Activated CD4-positive, alpha-beta T cell treated with anti-CD3 and anti-CD28 coated beads for 1 hour (primary cell): ENCODE results near the gene PTPN21.
"Not testable (repeated sequence)": the region's sequence is repeated elsewhere in the genome, so short reads cannot be mapped to it uniquely, and the experiment has no call there.

Experiments used
- DNase-seq: peaks from one replicate; pipeline ENCODE4 v3.0.0-alpha.2; 2020

Gene PTPN21

DNA sequence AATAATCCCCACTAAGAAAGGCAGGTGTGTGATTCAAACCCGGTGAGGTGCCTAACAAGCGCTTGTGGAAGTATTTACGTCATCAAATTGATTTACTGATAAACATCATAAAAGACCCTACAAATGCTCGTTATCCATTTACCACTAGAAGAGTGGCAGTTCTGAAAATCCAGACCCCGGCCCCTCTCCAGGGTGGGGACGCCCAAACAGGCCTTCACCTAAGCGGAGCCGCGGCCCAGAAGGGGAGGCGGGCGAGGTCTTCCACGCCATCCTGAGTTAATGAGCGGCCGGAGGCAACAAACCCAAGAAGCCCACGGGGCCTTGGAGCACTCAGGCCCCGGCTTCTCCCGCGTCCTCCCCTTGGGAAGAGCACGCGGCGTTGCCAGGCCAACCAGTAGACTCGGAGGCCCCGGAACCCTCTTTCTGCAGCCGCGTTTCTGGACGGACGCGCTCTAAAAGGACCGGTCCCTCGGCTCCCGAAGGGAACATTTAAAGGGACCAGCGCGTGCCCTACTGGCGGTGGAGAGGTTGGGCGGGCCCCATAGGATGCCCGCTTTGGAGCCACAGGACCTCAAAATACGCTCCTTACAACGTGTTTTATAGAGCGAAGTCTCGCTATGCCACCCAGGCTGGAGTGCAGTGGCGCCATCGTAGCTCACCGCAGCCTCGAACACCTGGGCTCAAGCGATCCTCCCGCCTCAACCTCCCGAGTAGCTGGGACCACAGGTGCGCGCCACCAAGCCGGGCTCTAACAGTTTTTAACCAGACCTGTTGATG, 3.5 kb downstream of the PTPN21 start:
- peak; percentile 28 for DNase-seq

- no peak for DNase-seq
Observed at GRCh38 chr14:88550078-88550477, 4.7 kb downstream of the PTPN21 start.

DNA sequence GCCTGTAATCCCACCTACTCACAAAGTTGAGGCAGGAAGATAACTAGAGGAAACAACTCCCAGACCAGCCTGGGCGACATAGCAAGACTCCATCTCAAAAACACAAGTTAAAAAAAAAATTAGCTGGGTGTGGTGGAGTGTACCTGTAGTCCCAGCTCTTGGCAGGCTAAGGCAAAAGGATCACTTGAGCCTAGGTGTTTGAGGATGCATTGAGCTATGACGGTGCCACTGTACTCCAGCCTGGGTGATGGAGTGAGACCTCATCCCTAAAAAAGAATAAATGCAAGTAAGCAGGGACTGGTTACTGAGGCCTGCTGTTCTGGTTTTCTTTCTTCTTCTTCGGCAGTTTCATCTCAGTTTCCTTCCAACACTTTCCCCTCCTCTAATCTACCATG, 7.4 kb downstream of the PTPN21 start:
- DNase-seq = no peak

DNA sequence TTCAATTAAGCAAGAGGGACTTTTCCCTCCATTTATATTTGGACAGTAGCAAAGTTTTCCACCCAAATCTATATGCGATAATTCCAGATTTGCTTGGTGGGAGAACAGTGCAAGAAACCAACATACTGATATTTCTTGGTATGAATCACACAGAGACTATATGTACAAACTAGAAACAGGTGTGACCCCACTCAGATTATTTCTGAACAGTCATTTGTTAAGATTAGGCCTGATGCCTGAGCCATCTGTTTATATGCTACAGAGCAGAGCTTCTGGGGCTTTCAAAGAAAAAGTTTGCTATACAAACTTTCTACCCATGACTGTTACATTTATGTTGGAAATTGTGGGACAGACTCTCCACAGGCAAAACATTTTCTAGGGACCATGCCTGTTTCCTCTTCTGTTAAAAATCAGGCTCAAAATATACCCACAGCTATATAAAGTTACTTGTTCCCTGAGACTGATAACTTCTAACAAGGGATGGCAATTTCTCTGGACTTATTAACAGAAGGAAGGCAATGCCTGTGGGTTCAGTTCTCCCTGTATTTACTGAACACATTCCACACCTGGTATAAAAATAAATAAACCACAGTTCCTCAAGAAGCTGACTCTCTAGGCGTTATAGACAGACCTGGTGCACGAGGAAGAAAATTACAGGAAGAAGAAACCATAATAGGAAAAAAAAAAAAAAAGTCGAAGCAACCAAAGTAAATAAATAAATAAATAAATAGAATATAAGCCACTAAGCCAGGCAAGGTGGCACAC, 8.0 kb downstream of the PTPN21 start:
- no peak for DNase-seq

DNA sequence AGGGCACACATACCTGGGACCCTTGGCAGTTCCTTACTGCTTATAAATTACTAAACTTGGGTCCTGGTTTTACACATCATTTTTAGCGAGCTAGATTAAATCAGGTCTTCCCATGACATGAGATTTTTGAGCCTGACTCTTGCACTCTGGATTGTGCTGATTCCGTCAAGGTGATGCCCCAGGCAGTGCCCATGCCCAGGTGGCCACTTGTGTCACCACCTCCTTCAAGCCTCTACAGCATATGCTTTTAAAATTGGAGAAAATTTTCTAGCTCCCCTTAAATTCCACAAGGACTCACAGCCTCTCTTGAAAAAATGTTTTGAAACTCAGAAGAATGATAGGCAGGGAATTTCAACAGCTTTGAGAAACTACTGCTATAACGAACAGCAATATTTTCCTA, 9.6 kb downstream of the PTPN21 start:
- no peak for DNase-seq

GRCh38 chr14:88542857-88543795, 11.7 kb downstream of the PTPN21 start:
- DNase-seq = no peak

DNA sequence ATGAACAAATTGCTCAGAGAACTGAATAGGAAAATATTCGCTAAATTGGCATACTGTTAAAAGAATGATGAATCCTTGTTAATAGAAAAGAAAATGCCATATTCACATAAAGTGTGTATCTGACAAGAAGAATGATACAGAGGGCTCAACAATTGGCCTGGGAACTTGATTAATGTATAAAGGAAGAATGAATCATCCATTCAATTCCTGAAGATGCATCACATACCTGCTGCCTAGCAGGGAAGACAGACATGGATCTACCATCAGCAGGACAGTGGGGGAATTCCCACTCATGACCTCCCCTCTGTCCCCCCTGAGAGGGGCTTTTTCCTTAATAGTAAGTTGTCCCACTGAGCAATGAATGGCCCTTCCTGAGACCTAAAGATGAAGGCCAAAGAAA, 13.5 kb downstream of the PTPN21 start:
- no peak for DNase-seq

- no peak for DNase-seq
Observed at GRCh38 chr14:88535813-88536212, 19.0 kb downstream of the PTPN21 start.

DNA sequence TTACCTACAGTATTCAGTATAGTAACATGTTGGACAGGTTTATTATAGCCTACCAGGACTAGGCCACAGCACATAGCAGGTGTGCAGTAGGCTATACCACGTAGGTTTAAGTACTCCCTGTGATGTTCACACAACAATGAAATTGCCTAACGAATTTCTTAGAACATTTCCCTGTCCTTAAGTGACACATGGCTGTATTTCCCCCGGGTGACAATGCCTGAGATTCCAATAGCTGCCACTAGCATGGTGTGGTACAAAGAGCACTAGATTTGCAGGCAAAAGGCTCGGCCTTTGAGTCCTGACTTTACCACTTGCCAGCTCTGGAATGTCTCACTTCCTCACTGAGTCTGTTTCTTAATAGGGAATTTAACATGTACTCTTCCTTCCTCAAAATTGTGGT, 19.7 kb downstream of the PTPN21 start:
- no peak for DNase-seq

DNA sequence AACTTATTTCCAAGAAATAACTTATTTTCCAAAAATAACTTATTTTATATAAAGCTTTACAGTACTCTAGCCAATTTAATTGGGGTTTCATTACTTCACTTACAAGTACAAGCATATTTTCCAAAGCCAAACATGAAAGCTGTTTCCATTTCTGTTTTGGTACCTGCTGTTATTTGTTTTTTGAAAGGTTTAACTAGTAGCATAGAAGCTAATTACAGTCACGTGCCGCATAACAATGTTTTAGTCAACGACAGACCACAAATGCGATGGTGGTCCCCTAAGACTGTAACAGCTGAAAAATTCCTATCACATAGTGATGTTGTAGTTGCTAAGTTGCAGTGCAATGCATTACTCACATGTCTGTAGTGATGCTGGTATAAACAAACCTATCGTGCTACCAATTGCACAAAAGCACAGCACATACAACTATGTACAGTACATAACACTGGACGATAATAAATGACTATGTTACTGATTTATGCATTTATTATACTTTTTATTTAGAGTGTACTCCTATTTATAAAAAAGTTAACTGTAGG, 21.7 kb downstream of the PTPN21 start:
- no peak for DNase-seq

- not testable (repeated sequence) for DNase-seq
Observed at GRCh38 chr14:88529889-88530288, 24.9 kb downstream of the PTPN21 start.

- no peak for DNase-seq
Observed at GRCh38 chr14:88522393-88522792, 32.4 kb downstream of the PTPN21 start.

- no peak for DNase-seq
Observed at GRCh38 chr14:88521818-88522217, 33.0 kb downstream of the PTPN21 start.

DNA sequence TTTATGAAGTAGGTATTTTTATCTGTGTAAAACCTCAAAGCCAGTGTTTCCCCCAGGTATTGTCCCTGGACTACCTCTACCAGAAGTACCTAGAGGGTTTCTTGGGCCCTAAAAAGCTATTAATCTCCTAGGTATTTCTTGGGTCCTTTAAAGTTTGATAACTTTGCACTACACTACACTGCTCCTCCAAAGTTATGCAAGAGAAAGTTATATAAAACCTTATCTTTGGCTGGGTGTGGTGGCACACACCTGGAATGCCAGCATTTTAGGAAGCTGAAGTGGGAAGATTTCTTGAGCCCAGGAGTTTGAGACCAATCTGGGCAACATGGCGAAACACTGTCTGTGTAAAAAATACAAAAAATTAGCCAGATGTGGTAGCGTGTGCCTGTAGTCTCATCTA, 34.9 kb downstream of the PTPN21 start:
- no peak for DNase-seq

DNA sequence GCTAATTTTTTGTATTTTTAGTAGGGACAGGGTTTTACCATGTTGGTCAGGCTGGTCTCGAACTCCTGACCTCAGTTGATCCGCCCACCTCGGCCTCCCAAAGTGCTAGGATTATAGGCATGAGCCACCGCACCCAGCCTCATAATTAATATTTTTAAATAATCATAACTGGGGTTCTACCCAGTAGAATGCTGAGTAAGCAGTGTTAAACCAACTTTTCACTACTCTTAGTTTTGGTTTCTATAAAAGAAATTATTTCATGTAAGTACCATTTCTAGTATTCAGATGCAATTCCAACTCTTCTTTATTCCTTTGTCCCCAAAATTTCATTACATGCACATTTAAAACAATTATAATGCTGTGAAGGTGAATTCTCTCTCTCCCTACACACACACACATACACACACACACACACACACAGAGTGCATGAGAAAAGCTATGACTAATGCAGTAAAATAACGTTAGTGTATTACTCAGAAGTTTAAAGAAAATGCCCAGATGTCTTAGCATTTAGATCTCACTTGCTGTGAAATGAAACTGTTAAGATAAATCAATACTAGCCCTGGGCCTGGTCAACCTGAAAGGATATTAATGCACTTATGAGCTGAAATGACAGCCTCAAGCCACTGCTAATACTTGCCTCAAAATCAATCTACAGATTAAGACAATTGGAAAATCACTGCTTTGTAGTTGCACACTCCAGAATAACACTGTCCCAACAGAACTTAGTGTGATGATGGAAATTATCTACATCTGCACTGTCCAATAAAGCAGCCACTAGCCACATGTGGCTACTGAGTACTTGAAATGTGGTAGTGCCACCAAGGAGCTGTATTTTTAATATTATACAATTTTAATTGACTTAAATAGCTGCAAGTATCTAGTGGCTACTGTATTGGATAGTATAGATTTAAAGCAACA, 36.0 kb downstream of the PTPN21 start:
- DNase-seq = no peak

GRCh38 chr14:88516861-88517357, 37.9 kb downstream of the PTPN21 start:
- DNase-seq = no peak

- no peak for DNase-seq
Observed at GRCh38 chr14:88515499-88516221, 39.1 kb downstream of the PTPN21 start.

DNA sequence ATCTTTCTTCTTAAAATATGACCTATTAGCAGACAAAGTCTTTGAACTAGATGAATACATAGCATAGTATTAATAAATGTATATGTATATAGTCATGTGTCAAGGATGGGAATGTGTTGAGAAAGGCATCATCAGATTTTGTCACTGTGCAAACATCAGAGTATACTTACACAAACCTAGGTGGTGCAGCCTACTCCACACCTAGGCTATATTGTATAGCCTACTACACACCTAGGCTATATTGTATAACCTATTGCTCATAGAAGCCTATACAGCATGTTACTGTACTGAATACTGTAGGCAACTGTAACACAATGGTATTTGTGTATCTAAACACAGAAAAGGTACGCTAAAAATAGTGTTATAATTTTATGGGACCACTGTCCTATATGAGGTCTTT, 47.6 kb downstream of the PTPN21 start:
- no peak for DNase-seq

GRCh38 chr14:88505621-88506020, 49.2 kb downstream of the PTPN21 start:
- no peak for DNase-seq

DNA sequence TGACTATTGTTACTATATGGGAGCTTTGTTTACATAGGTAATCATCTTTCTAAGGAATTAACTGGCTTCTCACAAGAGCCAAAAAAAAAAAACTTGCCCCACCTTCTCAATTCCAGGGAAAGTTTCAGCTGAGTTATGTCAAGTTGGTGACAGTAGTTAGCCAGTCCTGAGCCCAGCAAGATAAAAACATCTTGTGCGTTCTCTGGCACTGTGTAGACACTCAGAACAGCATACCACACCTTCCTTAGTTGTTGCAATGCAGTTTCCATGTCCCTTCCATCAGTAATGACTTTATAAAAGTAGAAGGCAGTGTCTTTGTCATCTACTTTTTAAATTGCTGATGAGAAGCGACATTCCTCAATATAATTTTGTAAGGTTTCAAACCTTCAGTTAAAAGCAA, 50.2 kb downstream of the PTPN21 start:
- no peak for DNase-seq
